Measurements from ENCODE around the gene DUXB. TPM values are rescaled to one million over a fixed set of nuclear protein-coding genes. Genes with fewer than 3 reads are reported as not detected.

DUXB gene, protein sequence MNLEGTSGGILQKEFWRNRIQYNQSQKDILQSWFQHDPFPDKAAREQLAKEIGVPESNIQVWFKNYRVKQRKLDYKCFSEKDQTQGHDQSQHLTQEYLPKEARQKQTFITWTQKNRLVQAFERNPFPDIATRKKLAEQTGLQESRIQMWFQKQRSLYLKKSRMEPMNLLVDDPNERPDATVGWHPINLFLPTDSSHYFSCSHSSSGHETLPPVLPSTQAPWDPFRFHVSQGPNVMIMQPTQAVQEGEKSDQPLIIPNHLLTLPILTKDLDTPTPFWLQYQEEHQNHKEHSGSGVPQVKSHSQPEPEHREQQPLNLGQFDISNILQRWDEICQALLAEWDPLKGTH
- total RNA-seq = not detected in 2 replicates

DNA sequence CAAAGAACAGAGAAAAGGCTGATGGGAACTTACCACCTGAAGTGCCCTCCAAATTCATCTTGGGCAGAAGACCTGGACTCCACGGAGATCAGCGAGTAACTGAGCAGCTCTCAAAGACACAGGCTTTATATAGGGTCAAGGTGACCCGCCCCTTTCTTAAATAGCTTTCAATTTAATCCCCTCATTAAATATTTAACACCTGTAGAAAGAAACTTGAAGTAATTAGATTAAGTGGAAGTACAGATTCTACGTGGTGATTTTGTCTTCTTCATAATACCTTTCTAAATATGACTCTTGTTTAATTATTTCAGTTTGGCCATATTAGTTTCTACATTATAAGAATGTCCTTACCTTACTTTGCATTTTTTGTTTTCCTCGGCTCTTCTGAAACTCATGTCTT is at the start of gene DUXB:
Gene DUXB, minus strand, starts transcription at position 101 of the 400 bp plus-strand sequence. Its CDS starts 43 bp downstream, at position 58.

DNA sequence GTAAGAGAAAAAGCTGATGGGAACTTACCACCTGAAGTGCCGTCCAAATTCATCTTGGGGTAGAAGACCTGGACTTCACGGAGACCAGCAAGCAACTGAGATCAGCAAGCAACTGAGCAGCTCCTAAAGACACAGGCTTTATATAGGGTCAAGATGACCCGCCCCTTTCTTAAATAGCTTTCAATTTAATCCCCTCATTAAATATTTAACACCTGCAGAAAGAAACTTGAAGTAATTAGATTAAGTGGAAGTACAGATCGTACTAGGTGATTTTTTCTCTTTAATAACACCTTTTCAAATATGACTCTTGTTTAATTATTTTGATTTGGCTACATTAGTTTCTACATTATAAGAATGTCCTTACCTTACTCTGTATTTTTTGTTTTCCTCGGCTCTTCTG is 25.1 kb upstream of the DUXB start, which contains the start of gene CPHXL:
Gene CPHXL, minus strand, starts transcription at position 101 of the 400 bp plus-strand sequence. Its CDS starts 48 bp downstream, at position 53.

DNA sequence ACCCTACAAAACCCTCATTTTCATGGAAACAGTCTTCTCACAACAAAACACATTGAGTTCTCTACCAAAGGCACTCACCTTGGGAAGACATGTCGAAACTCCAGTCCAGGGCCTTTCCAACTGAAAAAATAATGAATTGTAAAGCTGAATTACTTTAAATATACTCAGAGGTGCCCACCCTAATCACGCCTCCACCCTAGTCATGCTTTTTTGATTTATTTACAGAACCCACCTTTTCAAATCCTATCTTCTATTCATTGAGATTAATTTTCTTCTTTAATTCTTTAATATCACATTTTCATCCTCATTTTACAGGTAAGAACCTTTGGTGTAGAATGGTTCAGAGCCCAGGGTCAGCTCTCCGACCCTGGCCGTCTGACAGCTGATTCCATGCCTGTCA is 24.4 kb downstream of the DUXB start, which contains the start of gene CPHXL2:
Gene CPHXL2, minus strand, starts transcription at position 101 of the 400 bp plus-strand sequence. Its CDS starts 10 bp downstream, at position 91.

DNA sequence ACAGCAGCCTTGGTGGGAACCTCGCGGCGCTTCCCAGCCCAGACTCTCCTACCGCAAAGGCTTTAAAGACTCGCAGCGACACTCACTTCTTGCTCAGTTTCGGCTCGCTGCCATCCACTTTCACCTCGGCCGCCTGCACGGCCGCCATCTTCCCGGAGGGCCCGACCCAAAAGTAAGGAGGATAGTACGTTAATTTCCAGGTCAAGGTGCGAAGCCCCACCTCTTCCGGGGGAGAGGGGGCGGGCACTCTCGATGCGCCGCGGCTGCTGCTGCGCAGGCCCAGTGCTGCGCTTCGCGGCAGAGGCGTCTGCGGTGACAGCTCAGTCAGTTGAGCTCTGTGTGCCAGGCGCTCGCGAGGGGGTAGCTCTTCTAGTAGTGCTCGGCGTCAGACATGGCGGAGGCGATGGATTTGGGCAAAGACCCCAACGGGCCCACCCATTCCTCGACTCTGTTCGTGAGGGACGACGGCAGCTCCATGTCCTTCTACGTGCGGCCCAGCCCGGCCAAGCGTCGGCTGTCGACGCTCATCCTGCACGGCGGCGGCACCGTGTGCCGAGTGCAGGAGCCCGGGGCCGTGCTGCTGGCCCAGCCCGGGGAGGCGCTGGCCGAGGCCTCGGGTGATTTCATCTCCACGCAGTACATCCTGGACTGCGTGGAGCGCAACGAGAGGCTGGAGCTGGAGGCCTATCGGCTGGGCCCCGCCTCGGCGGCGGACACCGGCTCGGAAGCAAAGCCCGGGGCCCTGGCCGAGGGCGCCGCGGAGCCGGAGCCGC is 53.6 kb downstream of the DUXB start, which contains the start of the genes KARS1 and TERF2IP:
Gene KARS1, minus strand, starts transcription at position 174 of the 773 bp plus-strand sequence. Its CDS starts 26 bp downstream, at position 148.
Gene TERF2IP, plus strand, starts transcription at position 282 of the 773 bp plus-strand sequence. Its CDS starts 110 bp downstream, at position 392.

Other genes starting within 250 kb of the DUXB start
- gene TMEM170A, start 236.8 kb downstream of the DUXB start, total RNA-seq = 7.1 and 11.2 TPM in 2 replicates
- gene CHST6, start 206.0 kb downstream of the DUXB start, total RNA-seq = 0.72 and 0.97 TPM in 2 replicates
- gene CHST5, start 165.4 kb downstream of the DUXB start, total RNA-seq = not detected in 2 replicates
- gene TMEM231, start 145.2 kb downstream of the DUXB start, total RNA-seq = 9.4 and 13.6 TPM in 2 replicates
- gene GABARAPL2, start 135.1 kb downstream of the DUXB start, total RNA-seq = 51.8 and 62.0 TPM in 2 replicates
- 27.5 and 34.7 TPM in 2 replicates for gene ADAT1, start 78.2 kb downstream of the DUXB start, total RNA-seq
- gene KARS1, start 53.8 kb downstream of the DUXB start, total RNA-seq = 137 and 149 TPM in 2 replicates
- 35.0 and 45.4 TPM in 2 replicates for gene TERF2IP, start 53.7 kb downstream of the DUXB start, total RNA-seq
- gene CPHXL2, start 24.5 kb downstream of the DUXB start, total RNA-seq = not detected in 2 replicates
- not detected in 2 replicates for gene CPHXL, start 25.0 kb upstream of the DUXB start, total RNA-seq